BLaER1 treated with 17β-estradiol and CSF1 and Interleukin-3, amounts not matched to agents 10 nM and 100 nM (cell line): Measurements from ENCODE around the gene USP22.
"Not testable (repeated sequence)": the region's sequence is repeated elsewhere in the genome, so short reads cannot be mapped to it uniquely, and the experiment has no call there.

Experiments
- H3K27ac ChIP-seq, 11 experiments: shearing (Covaris generic); formaldehyde crosslinking; 2 replicates each; pipeline ENCODE4 v1.8.1; 2022
- H3K27me3 ChIP-seq, 11 experiments: shearing (Covaris generic); formaldehyde crosslinking; 2 replicates each; pipeline ENCODE4 v1.8.1; 2022
- H3K36me3 ChIP-seq, 11 experiments: shearing (Covaris generic); formaldehyde crosslinking; 2 replicates each; pipeline ENCODE4 v1.8.1; 2022
- H3K4me1 ChIP-seq, 10 experiments: shearing (Covaris generic); formaldehyde crosslinking; 2 replicates each; pipeline ENCODE4 v1.8.1; 2022
- H3K4me2 ChIP-seq, 11 experiments: shearing (Covaris generic); formaldehyde crosslinking; 2 replicates each; pipeline ENCODE4 v1.8.1; 2022
- H3K4me3 ChIP-seq, 10 experiments: shearing (Covaris generic); formaldehyde crosslinking; 2 replicates each; pipeline ENCODE4 v1.8.1; 2022
- H3K9ac ChIP-seq, 11 experiments: shearing (Covaris generic); formaldehyde crosslinking; 2 replicates each; pipeline ENCODE4 v1.8.1; 2022
- H3K9me3 ChIP-seq, 11 experiments: shearing (Covaris generic); formaldehyde crosslinking; replicated peaks in 1 of 11; 2 replicates each; pipeline ENCODE4 v1.8.1; 2022
- H4K20me1 ChIP-seq, 11 experiments: shearing (Covaris generic); formaldehyde crosslinking; 2 replicates each; pipeline ENCODE4 v1.8.1; 2022
- Cebpa-rat ChIP-seq, 11 experiments: shearing (Covaris generic); IDR thresholded peaks; 2 replicates each; pipeline ENCODE4 v1.8.1; 2022

Gene USP22

GRCh38 chr17:21042458-21043295 is at the start of gene USP22:
Gene USP22 (minus strand): TSS chr17:21043011. CDS start chr17:21042835, 176 bp downstream.
- Histone ChIP-seq H3K9ac (peak within 1 kb of the TSS; percentile 97 to 100 (median 100)), H3K27ac (peak within 1 kb of the TSS; percentile 97 to 100 (median 100)), H3K36me3 (peaks cover 5 to 26% (median 22%) of the 10 kb centered on the region in 11 experiments; a peak in 20 of 22 replicates), H4K20me1 (peaks cover 44 to 45% (median 44%) of the 10 kb centered on the region in 11 experiments), H3K4me2 (peak within 1 kb of the TSS; percentile 75 to 97 (median 91)), H3K4me3 (peak within 1 kb of the TSS; percentile 78 to 100 (median 99)), H3K27me3 (no peaks in the 10 kb centered on the region), H3K4me1 (peaks cover 34 to 43% (median 41%) of the 10 kb centered on the region in 10 experiments), H3K9me3 (no peaks in the 10 kb centered on the region)
- no peak for TF ChIP-seq Cebpa-rat (IDR thresholded peaks at IDR 0.05)

DNA sequence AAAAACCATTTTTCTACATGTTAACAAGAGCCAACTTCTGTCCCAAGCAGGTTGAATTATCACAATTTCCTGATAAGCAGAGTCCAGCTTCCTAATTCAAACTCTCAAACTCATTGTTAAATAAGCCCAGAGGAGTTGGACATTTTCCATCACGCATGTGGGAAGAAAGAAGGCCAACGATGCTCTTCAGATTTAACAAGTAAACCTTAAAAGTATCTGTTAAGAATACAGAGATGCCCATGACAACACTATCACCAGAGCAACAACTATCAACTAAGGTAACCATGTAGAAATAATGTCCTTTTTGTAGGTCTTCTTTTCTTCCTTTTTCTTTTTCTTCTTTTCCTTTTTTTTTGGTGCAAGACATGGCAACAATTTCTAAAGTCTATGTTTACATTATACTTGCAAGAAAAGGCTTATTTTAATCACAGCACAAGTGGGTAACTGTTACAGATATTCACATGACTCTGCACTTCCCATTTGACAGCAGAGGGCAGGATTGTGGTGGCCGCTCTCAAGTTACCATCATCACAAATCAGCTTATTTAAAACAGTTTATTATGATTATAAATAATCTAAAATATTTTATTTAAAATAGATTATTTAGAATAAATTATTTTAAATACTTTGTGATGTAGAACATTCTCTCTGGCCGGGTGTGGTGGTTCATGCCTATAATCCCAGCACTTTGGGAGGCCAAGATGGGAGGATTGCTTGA is 48.2 kb upstream of the USP22 start:
- no peaks in the 10 kb centered on the region for H3K27me3 ChIP-seq
- no peaks in the 10 kb centered on the region for H3K36me3 ChIP-seq
- H3K4me2 ChIP-seq, result peak overlapping the region in 1 of 11 experiments; percentile 19; a peak in 1 of 22 replicates
- H3K27ac ChIP-seq, result no peak overlapping the region
- no peak overlapping the region for H3K9ac ChIP-seq
- no peak for TF ChIP-seq Cebpa-rat (IDR thresholded peaks at IDR 0.05)
- H4K20me1 ChIP-seq, result no peaks in the 10 kb centered on the region
- H3K4me3 ChIP-seq, result no peak overlapping the region
- peaks cover 10 to 24% (median 18%) of the 10 kb centered on the region in 10 experiments for H3K4me1 ChIP-seq
- peaks cover 0 to under 1% (median 0%) of the 10 kb centered on the region in 11 experiments; a peak in 1 of 22 replicates for H3K9me3 ChIP-seq

GRCh38 chr17:21089933-21090901 is 47.4 kb upstream of the USP22 start:
- H3K36me3 ChIP-seq, result no peaks in the 10 kb centered on the region
- peak overlapping the region; percentile 22 to 62 (median 48); a peak in 20 of 22 replicates for H3K4me2 ChIP-seq
- no peaks in the 10 kb centered on the region for H4K20me1 ChIP-seq
- no peak overlapping the region for H3K27ac ChIP-seq
- H3K27me3 ChIP-seq, result no peaks in the 10 kb centered on the region
- H3K9me3 ChIP-seq, result peaks cover 0 to 9% (median 6%) of the 10 kb centered on the region in 11 experiments; a peak in 8 of 22 replicates
- H3K9ac ChIP-seq, result 0 out of 22 replicates have a peak overlapping the region, but pooled peaks of 1 of the 11 experiments have one; percentile 29
- no peak for TF ChIP-seq Cebpa-rat (IDR thresholded peaks at IDR 0.05)
- no peak overlapping the region for H3K4me3 ChIP-seq
- H3K4me1 ChIP-seq, result peaks cover 5 to 23% (median 14%) of the 10 kb centered on the region in 10 experiments

GRCh38 chr17:21089145-21089544 is 46.3 kb upstream of the USP22 start:
- H3K27ac ChIP-seq, result no peak overlapping the region
- H3K4me2 ChIP-seq, result peak overlapping the region in 2 of 11 experiments; percentile 15 to 55; a peak in 2 of 22 replicates
- no peak overlapping the region for H3K9ac ChIP-seq
- no peaks in the 10 kb centered on the region for H3K36me3 ChIP-seq
- H3K4me3 ChIP-seq, result no peak overlapping the region
- H3K4me1 ChIP-seq, result peaks cover 5 to 23% (median 15%) of the 10 kb centered on the region in 10 experiments
- no peaks in the 10 kb centered on the region for H4K20me1 ChIP-seq
- H3K27me3 ChIP-seq, result no peaks in the 10 kb centered on the region
- TF ChIP-seq Cebpa-rat (IDR thresholded peaks at IDR 0.05), result no peak
- H3K9me3 ChIP-seq, result peaks cover 0 to 13% (median 9%) of the 10 kb centered on the region in 11 experiments; a peak in 9 of 22 replicates

DNA sequence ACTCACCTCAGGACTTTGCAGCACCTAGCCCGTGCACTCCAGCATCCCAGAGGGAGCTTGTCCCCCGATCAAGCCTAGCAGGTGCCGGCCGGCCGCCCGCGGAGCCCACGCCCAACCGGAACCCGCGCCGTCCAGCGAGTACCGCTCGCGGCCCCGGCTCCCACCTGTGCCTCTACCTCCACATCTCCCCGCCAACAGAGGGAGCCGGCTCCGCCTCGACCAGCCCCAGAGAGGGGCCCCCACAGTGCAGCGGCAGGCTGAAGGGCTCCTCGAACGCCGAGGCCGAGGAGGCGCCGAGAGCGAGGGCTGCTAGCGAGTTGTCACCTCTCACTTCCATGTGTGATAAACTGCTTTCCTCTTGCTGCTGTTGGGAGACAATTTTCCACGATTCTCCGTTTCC is 42.9 kb upstream of the USP22 start:
- H3K27me3 ChIP-seq, result no peaks in the 10 kb centered on the region
- no peak for TF ChIP-seq Cebpa-rat (IDR thresholded peaks at IDR 0.05)
- no peaks in the 10 kb centered on the region for H4K20me1 ChIP-seq
- no peak overlapping the region for H3K4me2 ChIP-seq
- peaks cover 9 to 24% (median 20%) of the 10 kb centered on the region in 10 experiments for H3K4me1 ChIP-seq
- H3K9ac ChIP-seq, result no peak overlapping the region
- H3K36me3 ChIP-seq, result no peaks in the 10 kb centered on the region
- no peak overlapping the region for H3K4me3 ChIP-seq
- H3K27ac ChIP-seq, result no peak overlapping the region
- peaks cover 9 to 29% (median 20%) of the 10 kb centered on the region in 11 experiments; a peak in 19 of 22 replicates for H3K9me3 ChIP-seq

DNA sequence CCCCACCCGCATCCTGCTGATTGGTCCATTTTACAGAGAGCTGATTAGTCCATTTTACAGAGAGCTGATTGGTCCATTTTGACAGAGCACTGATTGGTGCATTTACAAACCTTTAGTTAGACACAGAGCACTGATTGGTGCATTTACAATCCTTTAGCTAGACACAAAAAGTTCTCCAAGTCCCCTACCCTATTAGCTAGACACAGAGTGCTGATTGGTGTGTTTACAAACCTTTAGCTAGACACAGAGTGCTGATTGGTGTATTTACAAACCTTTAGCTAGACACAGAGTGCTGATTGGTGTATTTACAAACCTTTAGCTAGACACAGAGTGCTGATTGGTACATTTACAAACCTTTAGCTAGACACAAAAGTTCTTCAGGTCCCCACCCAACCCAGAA is 42.5 kb upstream of the USP22 start:
- not testable (repeated sequence) for H3K4me3 ChIP-seq, H3K27ac ChIP-seq, H3K4me2 ChIP-seq, H4K20me1 ChIP-seq, H3K36me3 ChIP-seq, H3K9ac ChIP-seq, H3K27me3 ChIP-seq
- Histone ChIP-seq H3K4me1 (peaks cover 5 to 20% (median 16%) of the 10 kb centered on the region in 10 experiments), H3K9me3 (peaks cover 9 to 34% (median 23%) of the 10 kb centered on the region in 11 experiments; a peak in 21 of 22 replicates)

- Histone ChIP-seq H3K9ac (no peak overlapping the region), H4K20me1 (no peaks in the 10 kb centered on the region), H3K4me2 (no peak overlapping the region), H3K27me3 (no peaks in the 10 kb centered on the region), H3K4me3 (no peak overlapping the region), H3K9me3 (peaks cover 10 to 40% (median 30%) of the 10 kb centered on the region in 11 experiments; a peak in 21 of 22 replicates), H3K36me3 (no peaks in the 10 kb centered on the region), H3K27ac (no peak overlapping the region), H3K4me1 (peaks cover 6 to 25% (median 16%) of the 10 kb centered on the region in 10 experiments; a peak in 18 of 20 replicates)
- no peak for TF ChIP-seq Cebpa-rat (IDR thresholded peaks at IDR 0.05)
These were observed 39.2 kb upstream of the USP22 start for GRCh38 chr17:21082001-21082436.

- peaks cover 10 to 28% (median 20%) of the 10 kb centered on the region in 11 experiments; a peak in 20 of 22 replicates for H3K9me3 ChIP-seq
- H4K20me1 ChIP-seq, result no peaks in the 10 kb centered on the region
- H3K27me3 ChIP-seq, result no peaks in the 10 kb centered on the region
- H3K4me1 ChIP-seq, result peaks cover 6 to 28% (median 19%) of the 10 kb centered on the region in 10 experiments; a peak in 18 of 20 replicates
- no peak overlapping the region for H3K4me3 ChIP-seq
- peak overlapping the region in 3 of 11 experiments; percentile 25 to 55 (median 33); a peak in 4 of 22 replicates for H3K4me2 ChIP-seq
- H3K9ac ChIP-seq, result no peak overlapping the region
- no peak for TF ChIP-seq Cebpa-rat (IDR thresholded peaks at IDR 0.05)
- H3K36me3 ChIP-seq, result no peaks in the 10 kb centered on the region
- H3K27ac ChIP-seq, result no peak overlapping the region
These were observed 36.4 kb upstream of the USP22 start for GRCh38 chr17:21079196-21079595.
